Upper lobe of right lung (tissue), 1 donor: ENCODE measurements around the gene AGA. TPM values are rescaled to one million over a fixed set of nuclear protein-coding genes. Genes with fewer than 3 reads are reported as not detected.

Source experiments
- ATAC-seq: fragments of 200-7000 bp; cut with Tn5 transposase; one replicate; pipeline ENCODE4 v1.9.1; 2020; ENCODE audit warnings: mild to moderate bottlenecking, moderate library complexity
- DNase-seq: peaks from one replicate; pipeline ENCODE4 v3.0.0-alpha.2; 2020
- H3K27ac ChIP-seq: fragments of 200-600 bp; one replicate; pipeline ENCODE4 v1.8.0; 2022
- H3K27me3 ChIP-seq: fragments of 200-600 bp; one replicate; pipeline ENCODE4 v1.8.0; 2022; ENCODE audit warnings: mild to moderate bottlenecking
- H3K36me3 ChIP-seq: fragments of 200-600 bp; one replicate; pipeline ENCODE4 v1.8.0; 2022
- H3K4me1 ChIP-seq: fragments of 200-600 bp; one replicate; pipeline ENCODE4 v1.8.0; 2022
- H3K4me3 ChIP-seq: fragments of 200-600 bp; one replicate; pipeline ENCODE4 v1.8.0; 2022; ENCODE audit warnings: mild to moderate bottlenecking
- H3K9me3 ChIP-seq: fragments of 200-600 bp; one replicate; pipeline ENCODE4 v1.8.0; 2022
- CTCF ChIP-seq: fragments of 200-600 bp; IDR thresholded peaks from one replicate; pipeline ENCODE4 v1.8.0; 2022; ENCODE audit warnings: antibody characterized with exemption
- intact Hi-C: fragments of 100-400 bp; cut with DNase I; formaldehyde crosslinking; loops from one replicate; pipeline ENCODE4 v1.11.0; 2022
- total RNA-seq: library from RNA; stranded (reverse); fragmentation: NEBNext Ultra II Directional; extraction: Animal tissue kit (Norgen Biotek cat#: 25700); gene quantifications from one replicate; pipeline ENCODE4 v1.2.1, GENCODE V29; 2021
- donor health status: DM: no; HTN: yes; CAD: no; lungs with severe emphysema.

Gene AGA
- total RNA-seq, 1 donor from 2014 or later = 30.2 TPM

GRCh38 chr4:177479063-177479462, 36.8 kb upstream of the AGA start:
- TF ChIP-seq CTCF = no peak
- ATAC-seq = no peak
- no peak overlapping the region for H3K4me3 ChIP-seq
- H3K4me1 ChIP-seq = no peaks in the 10 kb centered on the region
- no peaks in the 10 kb centered on the region for H3K27me3 ChIP-seq
- no peak overlapping the region for H3K27ac ChIP-seq
- H3K9me3 ChIP-seq = no peaks in the 10 kb centered on the region
- intact Hi-C loops = no loop called here
- no peak for DNase-seq
- H3K36me3 ChIP-seq = no peaks in the 10 kb centered on the region

- Histone ChIP-seq H3K9me3 (no peaks in the 10 kb centered on the region), H3K36me3 (no peaks in the 10 kb centered on the region), H3K4me1 (no peaks in the 10 kb centered on the region), H3K4me3 (no peak overlapping the region), H3K27ac (no peak overlapping the region), H3K27me3 (no peaks in the 10 kb centered on the region)
- no peak for TF ChIP-seq CTCF
- intact Hi-C loops = no loop called here
- no peak for DNase-seq
- ATAC-seq = no peak
These were observed 36.3 kb upstream of the AGA start for GRCh38 chr4:177478496-177478895.

GRCh38 chr4:177473991-177474390, 31.8 kb upstream of the AGA start:
- DNase-seq = no peak
- ATAC-seq = no peak
- Histone ChIP-seq H3K9me3 (no peaks in the 10 kb centered on the region), H3K27me3 (no peaks in the 10 kb centered on the region), H3K4me1 (no peaks in the 10 kb centered on the region), H3K36me3 (no peaks in the 10 kb centered on the region), H3K27ac (no peak overlapping the region), H3K4me3 (no peak overlapping the region)
- intact Hi-C loops = no loop called here
- TF ChIP-seq CTCF = no peak

- no peak for DNase-seq
- H3K9me3 ChIP-seq = no peaks in the 10 kb centered on the region
- H3K4me3 ChIP-seq = no peak overlapping the region
- H3K27ac ChIP-seq = no peak overlapping the region
- H3K4me1 ChIP-seq = no peaks in the 10 kb centered on the region
- intact Hi-C loops = no loop called here
- no peaks in the 10 kb centered on the region for H3K27me3 ChIP-seq
- H3K36me3 ChIP-seq = no peaks in the 10 kb centered on the region
- no peak for ATAC-seq
- TF ChIP-seq CTCF = no peak
These were observed 21.8 kb upstream of the AGA start for GRCh38 chr4:177464026-177464425.

- TF ChIP-seq CTCF = no peak
- ATAC-seq (no peak), DNase-seq (no peak)
- Histone ChIP-seq H3K27ac (no peak overlapping the region), H3K4me3 (no peak overlapping the region), H3K9me3 (no peaks in the 10 kb centered on the region), H3K36me3 (no peaks in the 10 kb centered on the region), H3K27me3 (no peaks in the 10 kb centered on the region), H3K4me1 (no peaks in the 10 kb centered on the region)
- intact Hi-C loops = no loop called here
These were observed 19.4 kb upstream of the AGA start for GRCh38 chr4:177461606-177462005.

- no peak for ATAC-seq
- TF ChIP-seq CTCF = no peak
- H3K27me3 ChIP-seq = no peaks in the 10 kb centered on the region
- H3K4me1 ChIP-seq = no peaks in the 10 kb centered on the region
- H3K9me3 ChIP-seq = no peaks in the 10 kb centered on the region
- intact Hi-C loops = no loop called here
- no peak overlapping the region for H3K4me3 ChIP-seq
- no peak overlapping the region for H3K27ac ChIP-seq
- no peaks in the 10 kb centered on the region for H3K36me3 ChIP-seq
- no peak for DNase-seq
These were observed 18.2 kb upstream of the AGA start for GRCh38 chr4:177460460-177460859.
